GM19043 (cell line): ENCODE data around the gene SRA1.
A peak's percentile ranks its signal among the peaks of the same experiment; 100 is the strongest.
"Not testable (repeated sequence)": the region's sequence is repeated elsewhere in the genome, so short reads cannot be mapped to it uniquely, and the experiment has no call there.

Source experiments
- ATAC-seq: cut with Tn5 transposase; IDR thresholded peaks from one replicate; pipeline ENCODE4 v1.9.1; 2021; ENCODE audit warnings: low read depth; ENCODE audit not compliant: unreplicated experiment

The SRA1 gene

GRCh38 chr5:140557136-140557805 lies at the start of gene SRA1:
Gene SRA1 (minus strand): TSS chr5:140557473. CDS start chr5:140557452, 21 bp downstream.
- peak; percentile 97 for ATAC-seq

GRCh38 chr5:140607031-140607430 lies 49.8 kb upstream of the SRA1 start:
- no peak for ATAC-seq

- ATAC-seq, result no peak
These were observed 48.6 kb upstream of the SRA1 start for GRCh38 chr5:140605879-140606278.

GRCh38 chr5:140603734-140604133 lies 46.5 kb upstream of the SRA1 start:
- no peak for ATAC-seq

GRCh38 chr5:140603446-140603698 lies 46.1 kb upstream of the SRA1 start:
- ATAC-seq, result not testable (repeated sequence)

GRCh38 chr5:140602147-140602546 lies 44.9 kb upstream of the SRA1 start:
- ATAC-seq, result no peak

GRCh38 chr5:140600096-140600495 lies 42.8 kb upstream of the SRA1 start:
- no peak for ATAC-seq

- no peak for ATAC-seq
These were observed 41.6 kb upstream of the SRA1 start for GRCh38 chr5:140598836-140599235.

GRCh38 chr5:140596321-140596741 lies 39.1 kb upstream of the SRA1 start:
- no peak for ATAC-seq

GRCh38 chr5:140595538-140596300 lies 38.4 kb upstream of the SRA1 start:
- no peak for ATAC-seq

GRCh38 chr5:140594169-140594568 lies 36.9 kb upstream of the SRA1 start:
- ATAC-seq, result no peak

GRCh38 chr5:140593070-140593469 lies 35.8 kb upstream of the SRA1 start:
- ATAC-seq, result not testable (repeated sequence)

GRCh38 chr5:140591747-140592372 lies 34.6 kb upstream of the SRA1 start:
- no peak for ATAC-seq

- no peak for ATAC-seq
These were observed 33.6 kb upstream of the SRA1 start for GRCh38 chr5:140590861-140591260.

- no peak for ATAC-seq
These were observed 31.2 kb upstream of the SRA1 start for GRCh38 chr5:140588311-140589070.

- no peak for ATAC-seq
These were observed 30.2 kb upstream of the SRA1 start for GRCh38 chr5:140587495-140587894.

- not testable (repeated sequence) for ATAC-seq
These were observed 22.0 kb upstream of the SRA1 start for GRCh38 chr5:140579188-140579747.

GRCh38 chr5:140576776-140577201 lies 19.5 kb upstream of the SRA1 start:
- ATAC-seq, result no peak

GRCh38 chr5:140575309-140575708 lies 18.0 kb upstream of the SRA1 start:
- no peak for ATAC-seq

GRCh38 chr5:140574165-140574564 lies 16.9 kb upstream of the SRA1 start:
- ATAC-seq, result no peak

- no peak for ATAC-seq
These were observed 16.4 kb upstream of the SRA1 start for GRCh38 chr5:140573683-140574082.
